ENCODE measurements around the gene NR4A2.

The NR4A2 gene

GRCh38 chr2:156340804-156341451 lies 8.4 kb upstream of the NR4A2 start:
- no peaks in the 10 kb centered on the region for H3K9me3 ChIP-seq (ENCODE audit: control insufficient read depth in 5 of 5, low read length in 5 of 5)
- H3K27ac ChIP-seq (ENCODE audit: low read depth, low read length) = peak overlapping the region; percentile 99
- peaks cover 3 to 19% (median 11%) of the 10 kb centered on the region in 5 donors for H3K4me1 ChIP-seq (ENCODE audit: control insufficient read depth in 5 of 5, insufficient read depth in 5 of 5, low read length in 5 of 5)
- H3K9ac ChIP-seq (ENCODE audit: low read length in 5 of 5) = peak overlapping the region; percentile 60 to 99 (median 78)
- no peaks in the 10 kb centered on the region for H3K36me3 ChIP-seq (ENCODE audit: control insufficient read depth in 5 of 5, insufficient read depth in 5 of 5, low read length in 5 of 5)
- no peaks in the 10 kb centered on the region for H3K27me3 ChIP-seq (ENCODE audit: control insufficient read depth in 5 of 5, insufficient read depth in 4 of 5, low read length in 5 of 5)
- H3K4me3 ChIP-seq (ENCODE audit: low read depth in 1 of 5, low read length in 5 of 5) = peak overlapping the region; percentile 60 to 91 (median 84)

GRCh38 chr2:156340377-156340776 lies 7.9 kb upstream of the NR4A2 start:
- Histone ChIP-seq H3K27ac (ENCODE audit: low read depth, low read length) (peak overlapping the region; percentile 99), H3K9me3 (ENCODE audit: control insufficient read depth in 5 of 5, low read length in 5 of 5) (no peaks in the 10 kb centered on the region), H3K36me3 (ENCODE audit: control insufficient read depth in 5 of 5, insufficient read depth in 5 of 5, low read length in 5 of 5) (no peaks in the 10 kb centered on the region), H3K9ac (ENCODE audit: low read length in 5 of 5) (no peak overlapping the region), H3K4me3 (ENCODE audit: low read depth in 1 of 5, low read length in 5 of 5) (no peak overlapping the region), H3K4me1 (ENCODE audit: control insufficient read depth in 5 of 5, insufficient read depth in 5 of 5, low read length in 5 of 5) (peaks cover 3 to 23% (median 11%) of the 10 kb centered on the region in 5 donors), H3K27me3 (ENCODE audit: control insufficient read depth in 5 of 5, insufficient read depth in 4 of 5, low read length in 5 of 5) (no peaks in the 10 kb centered on the region)

GRCh38 chr2:156339865-156340264 lies 7.3 kb upstream of the NR4A2 start:
- Histone ChIP-seq H3K36me3 (ENCODE audit: control insufficient read depth in 5 of 5, insufficient read depth in 5 of 5, low read length in 5 of 5) (no peaks in the 10 kb centered on the region), H3K27me3 (ENCODE audit: control insufficient read depth in 5 of 5, insufficient read depth in 4 of 5, low read length in 5 of 5) (no peaks in the 10 kb centered on the region), H3K9ac (ENCODE audit: low read length in 5 of 5) (no peak overlapping the region), H3K9me3 (ENCODE audit: control insufficient read depth in 5 of 5, low read length in 5 of 5) (no peaks in the 10 kb centered on the region), H3K4me1 (ENCODE audit: control insufficient read depth in 5 of 5, insufficient read depth in 5 of 5, low read length in 5 of 5) (peaks cover 3 to 25% (median 14%) of the 10 kb centered on the region in 5 donors), H3K4me3 (ENCODE audit: low read depth in 1 of 5, low read length in 5 of 5) (no peak overlapping the region), H3K27ac (ENCODE audit: low read depth, low read length) (no peak overlapping the region)

DNA sequence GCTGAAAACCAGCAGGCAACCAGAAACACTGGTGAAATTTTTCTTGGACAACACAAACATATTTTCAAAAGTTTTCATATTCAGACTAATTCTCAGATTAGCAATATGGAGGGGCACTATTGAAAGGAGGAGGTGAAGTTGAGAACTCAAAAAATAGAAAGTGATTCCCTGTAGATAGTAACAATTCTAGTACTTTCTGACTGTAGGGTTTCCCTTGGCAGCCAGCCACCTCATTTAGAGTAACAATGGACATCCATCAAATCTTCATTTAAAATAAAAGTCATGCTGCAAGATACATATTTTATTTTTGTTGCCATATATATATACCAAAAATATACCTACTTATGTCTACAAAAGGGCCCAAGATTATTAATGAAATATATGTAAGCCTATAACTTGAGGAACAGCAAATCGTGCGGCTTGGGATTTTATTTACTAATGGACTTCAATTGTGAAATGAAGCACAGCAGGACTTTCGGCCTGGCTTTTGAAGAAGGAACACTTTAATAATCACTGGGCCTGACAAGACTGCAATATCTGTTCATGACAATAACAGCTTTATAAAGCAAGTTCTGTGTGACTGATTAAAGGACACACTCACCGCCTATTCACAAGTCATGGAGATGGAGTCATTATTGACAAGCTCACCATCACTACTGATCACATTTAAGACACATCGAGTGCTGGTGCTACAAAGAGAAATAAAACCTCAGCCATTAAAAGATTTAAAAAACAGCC lies 6.8 kb upstream of the NR4A2 start:
- Histone ChIP-seq H3K27me3 (ENCODE audit: control insufficient read depth in 5 of 5, insufficient read depth in 4 of 5, low read length in 5 of 5) (no peaks in the 10 kb centered on the region), H3K9ac (ENCODE audit: low read length in 5 of 5) (no peak overlapping the region), H3K4me3 (ENCODE audit: low read depth in 1 of 5, low read length in 5 of 5) (no peak overlapping the region), H3K36me3 (ENCODE audit: control insufficient read depth in 5 of 5, insufficient read depth in 5 of 5, low read length in 5 of 5) (no peaks in the 10 kb centered on the region), H3K27ac (ENCODE audit: low read depth, low read length) (no peak overlapping the region), H3K4me1 (ENCODE audit: control insufficient read depth in 5 of 5, insufficient read depth in 5 of 5, low read length in 5 of 5) (peaks cover 3 to 27% (median 15%) of the 10 kb centered on the region in 5 donors), H3K9me3 (ENCODE audit: control insufficient read depth in 5 of 5, low read length in 5 of 5) (no peaks in the 10 kb centered on the region)

DNA sequence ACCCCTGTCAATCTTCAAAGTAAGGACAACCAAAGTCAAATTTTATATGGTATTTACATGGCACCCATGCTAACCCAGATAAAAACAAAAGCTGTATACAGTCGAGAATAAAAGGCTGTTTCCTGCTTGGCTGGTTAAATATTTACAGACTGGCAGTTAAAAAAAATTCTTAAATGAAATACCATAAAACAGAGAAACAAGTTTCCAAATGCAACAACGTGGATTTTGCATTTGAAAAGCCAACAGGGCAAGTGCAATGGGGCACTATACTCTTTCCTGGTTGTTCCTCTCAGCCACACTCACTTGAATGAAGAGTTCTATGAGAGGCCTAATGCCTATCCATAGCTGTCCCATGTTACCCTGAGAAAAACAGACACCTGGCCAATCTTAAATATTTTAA lies 6.1 kb upstream of the NR4A2 start:
- Histone ChIP-seq H3K9me3 (ENCODE audit: control insufficient read depth in 5 of 5, low read length in 5 of 5) (no peaks in the 10 kb centered on the region), H3K4me1 (ENCODE audit: control insufficient read depth in 5 of 5, insufficient read depth in 5 of 5, low read length in 5 of 5) (peaks cover 3 to 28% (median 18%) of the 10 kb centered on the region in 5 donors), H3K9ac (ENCODE audit: low read length in 5 of 5) (no peak overlapping the region), H3K27ac (ENCODE audit: low read depth, low read length) (no peak overlapping the region), H3K4me3 (ENCODE audit: low read depth in 1 of 5, low read length in 5 of 5) (no peak overlapping the region), H3K27me3 (ENCODE audit: control insufficient read depth in 5 of 5, insufficient read depth in 4 of 5, low read length in 5 of 5) (no peaks in the 10 kb centered on the region), H3K36me3 (ENCODE audit: control insufficient read depth in 5 of 5, insufficient read depth in 5 of 5, low read length in 5 of 5) (no peaks in the 10 kb centered on the region)

DNA sequence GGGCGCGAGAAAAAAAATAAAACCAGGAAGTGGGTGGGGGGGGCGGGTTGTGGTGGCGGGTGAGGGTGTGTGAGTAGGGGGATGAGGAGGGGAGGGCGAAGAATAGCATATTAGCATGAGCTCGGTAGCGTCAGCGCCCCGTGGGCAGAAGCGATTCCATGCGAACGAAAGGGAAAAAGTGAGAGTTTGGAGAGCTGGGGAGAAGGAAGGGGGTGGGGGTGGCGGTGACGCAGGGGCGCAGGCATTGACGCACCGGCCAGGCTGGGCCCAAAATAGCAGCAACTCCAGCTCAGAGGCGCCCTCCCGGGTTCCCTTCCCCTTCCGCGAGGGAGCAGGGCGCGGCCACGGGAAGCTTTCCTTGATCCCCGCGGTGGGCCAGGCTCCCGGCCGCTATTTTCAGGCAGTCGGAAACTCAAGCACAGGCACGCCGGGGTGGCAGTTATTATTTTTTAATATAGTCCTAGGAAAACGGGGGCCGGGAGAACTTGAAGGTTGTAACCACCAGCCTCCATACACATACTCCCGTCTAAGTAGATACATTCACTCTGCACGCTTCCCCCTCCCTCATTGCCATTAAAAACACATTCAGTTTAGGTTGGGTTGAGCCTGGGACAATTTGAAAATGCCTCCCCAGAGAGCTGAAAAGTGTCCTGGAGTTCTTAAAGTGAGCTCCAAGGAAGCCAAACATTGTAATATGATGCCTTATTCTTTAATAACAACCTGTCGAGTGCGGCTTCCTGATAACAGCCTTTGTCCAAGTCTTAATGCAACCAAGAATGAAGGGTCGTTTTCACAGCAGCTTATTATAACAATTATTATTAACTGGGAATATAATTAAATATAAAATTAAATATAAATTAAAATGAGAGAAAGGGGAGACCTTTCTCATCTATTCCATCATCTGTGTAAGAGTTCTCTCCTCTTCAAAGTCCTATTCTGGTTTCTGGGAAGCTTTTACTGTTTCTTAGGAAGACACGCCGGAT lies 2.3 kb upstream of the NR4A2 start:
- peak overlapping the region; percentile 99 for H3K27ac ChIP-seq (ENCODE audit: low read depth, low read length)
- H3K27me3 ChIP-seq (ENCODE audit: control insufficient read depth in 5 of 5, insufficient read depth in 4 of 5, low read length in 5 of 5) = peaks cover 0 to 3% (median 0%) of the 10 kb centered on the region in 5 donors
- peaks cover 2 to 30% (median 26%) of the 10 kb centered on the region in 5 donors for H3K4me1 ChIP-seq (ENCODE audit: control insufficient read depth in 5 of 5, insufficient read depth in 5 of 5, low read length in 5 of 5)
- H3K9ac ChIP-seq (ENCODE audit: low read length in 5 of 5) = peak overlapping the region; percentile 89 to 93 (median 91)
- peak overlapping the region; percentile 75 to 92 (median 87) for H3K4me3 ChIP-seq (ENCODE audit: low read depth in 1 of 5, low read length in 5 of 5)
- peaks cover 0 to under 1% (median 0%) of the 10 kb centered on the region in 5 donors for H3K36me3 ChIP-seq (ENCODE audit: control insufficient read depth in 5 of 5, insufficient read depth in 5 of 5, low read length in 5 of 5)
- H3K9me3 ChIP-seq (ENCODE audit: control insufficient read depth in 5 of 5, low read length in 5 of 5) = no peaks in the 10 kb centered on the region

GRCh38 chr2:156333951-156334495 lies 1.5 kb upstream of the NR4A2 start:
- peak overlapping the region; percentile 66 to 93 (median 91) for H3K9ac ChIP-seq (ENCODE audit: low read length in 5 of 5)
- H3K4me1 ChIP-seq (ENCODE audit: control insufficient read depth in 5 of 5, insufficient read depth in 5 of 5, low read length in 5 of 5) = peaks cover 2 to 34% (median 26%) of the 10 kb centered on the region in 5 donors
- H3K4me3 ChIP-seq (ENCODE audit: low read depth in 1 of 5, low read length in 5 of 5) = peak overlapping the region; percentile 72 to 92 (median 87)
- peaks cover 0 to 6% (median 0%) of the 10 kb centered on the region in 5 donors for H3K36me3 ChIP-seq (ENCODE audit: control insufficient read depth in 5 of 5, insufficient read depth in 5 of 5, low read length in 5 of 5)
- H3K27ac ChIP-seq (ENCODE audit: low read depth, low read length) = peak overlapping the region; percentile 99
- peaks cover 0 to 6% (median 0%) of the 10 kb centered on the region in 5 donors for H3K27me3 ChIP-seq (ENCODE audit: control insufficient read depth in 5 of 5, insufficient read depth in 4 of 5, low read length in 5 of 5)
- no peaks in the 10 kb centered on the region for H3K9me3 ChIP-seq (ENCODE audit: control insufficient read depth in 5 of 5, low read length in 5 of 5)

- H3K4me1 ChIP-seq (ENCODE audit: control insufficient read depth in 5 of 5, insufficient read depth in 5 of 5, low read length in 5 of 5) = peaks cover 2 to 35% (median 26%) of the 10 kb centered on the region in 5 donors
- H3K36me3 ChIP-seq (ENCODE audit: control insufficient read depth in 5 of 5, insufficient read depth in 5 of 5, low read length in 5 of 5) = peaks cover 0 to 6% (median 0%) of the 10 kb centered on the region in 5 donors
- peak overlapping the region; percentile 75 to 96 (median 90) for H3K4me3 ChIP-seq (ENCODE audit: low read depth in 1 of 5, low read length in 5 of 5)
- H3K9ac ChIP-seq (ENCODE audit: low read length in 5 of 5) = peak overlapping the region; percentile 69 to 93 (median 91)
- no peaks in the 10 kb centered on the region for H3K9me3 ChIP-seq (ENCODE audit: control insufficient read depth in 5 of 5, low read length in 5 of 5)
- H3K27me3 ChIP-seq (ENCODE audit: control insufficient read depth in 5 of 5, insufficient read depth in 4 of 5, low read length in 5 of 5) = peaks cover 0 to 6% (median 0%) of the 10 kb centered on the region in 5 donors
- peak overlapping the region; percentile 99 for H3K27ac ChIP-seq (ENCODE audit: low read depth, low read length)
These were observed 891 bp upstream of the NR4A2 start for GRCh38 chr2:156333274-156333950.

GRCh38 chr2:156332284-156332533 lies 312 bp downstream of the NR4A2 start:
- Histone ChIP-seq H3K27me3 (ENCODE audit: control insufficient read depth in 5 of 5, insufficient read depth in 4 of 5, low read length in 5 of 5) (peaks cover 0 to 6% (median 3%) of the 10 kb centered on the region in 5 donors), H3K9me3 (ENCODE audit: control insufficient read depth in 5 of 5, low read length in 5 of 5) (no peaks in the 10 kb centered on the region), H3K4me3 (ENCODE audit: low read depth in 1 of 5, low read length in 5 of 5) (peak overlapping the region; percentile 75 to 92 (median 90)), H3K36me3 (ENCODE audit: control insufficient read depth in 5 of 5, insufficient read depth in 5 of 5, low read length in 5 of 5) (peaks cover 0 to 18% (median 4%) of the 10 kb centered on the region in 5 donors), H3K27ac (ENCODE audit: low read depth, low read length) (peak overlapping the region; percentile 99), H3K4me1 (ENCODE audit: control insufficient read depth in 5 of 5, insufficient read depth in 5 of 5, low read length in 5 of 5) (peaks cover 2 to 35% (median 26%) of the 10 kb centered on the region in 5 donors), H3K9ac (ENCODE audit: low read length in 5 of 5) (peak overlapping the region; percentile 33 to 93 (median 76))
